Bronchial epithelial cell (primary cell): ENCODE data around the gene ZNRF3. TPM values are rescaled to one million over a fixed set of nuclear protein-coding genes. Genes with fewer than 3 reads are reported as not detected.
"Not testable (repeated sequence)": the region's sequence is repeated elsewhere in the genome, so short reads cannot be mapped to it uniquely, and the experiment has no call there.

Experiments used
- DNase-seq: peaks from one replicate; pipeline ENCODE4 v3.0.0-alpha.2; 2010; ENCODE audit warnings: low read depth
- FAIRE-seq: peaks from 2 replicates; lab custom pipeline; 2011; peaks lifted over from hg19 to GRCh38; lab: Jason Lieb, UNC
- H3K27me3 ChIP-seq: 2 replicates; pipeline ENCODE4 v1.5.1; 2011; ENCODE audit warnings: low read length; ENCODE audit not compliant: control insufficient read depth, insufficient read depth
- H3K36me3 ChIP-seq: 2 replicates; pipeline ENCODE4 v1.5.1; 2011; ENCODE audit warnings: low read length; ENCODE audit not compliant: control insufficient read depth, insufficient read depth
- H3K4me3 ChIP-seq: 2 replicates; pipeline ENCODE4 v1.5.1; 2011; ENCODE audit warnings: mild to moderate bottlenecking, low read depth, low read length, control low read depth
- total RNA-seq: library from RNA; depleted of rRNA; stranded (reverse); fragments of >200 nt; gene quantifications from 2 replicates; pipeline ENCODE4 v1.2.1, GENCODE V29; 2014
- TF ChIP-seq, protein P1 (sequence below): IDR thresholded peaks from 2 replicates; pipeline ENCODE4 v1.5.1; 2011; ENCODE audit warnings: mild to moderate bottlenecking, moderate library complexity, low read length, control low read depth, inconsistent platforms; ENCODE audit not compliant: insufficient read depth, severe bottlenecking

Gene ZNRF3
- total RNA-seq, 1 donor from 2014 or later, result 3.4 TPM

DNA sequence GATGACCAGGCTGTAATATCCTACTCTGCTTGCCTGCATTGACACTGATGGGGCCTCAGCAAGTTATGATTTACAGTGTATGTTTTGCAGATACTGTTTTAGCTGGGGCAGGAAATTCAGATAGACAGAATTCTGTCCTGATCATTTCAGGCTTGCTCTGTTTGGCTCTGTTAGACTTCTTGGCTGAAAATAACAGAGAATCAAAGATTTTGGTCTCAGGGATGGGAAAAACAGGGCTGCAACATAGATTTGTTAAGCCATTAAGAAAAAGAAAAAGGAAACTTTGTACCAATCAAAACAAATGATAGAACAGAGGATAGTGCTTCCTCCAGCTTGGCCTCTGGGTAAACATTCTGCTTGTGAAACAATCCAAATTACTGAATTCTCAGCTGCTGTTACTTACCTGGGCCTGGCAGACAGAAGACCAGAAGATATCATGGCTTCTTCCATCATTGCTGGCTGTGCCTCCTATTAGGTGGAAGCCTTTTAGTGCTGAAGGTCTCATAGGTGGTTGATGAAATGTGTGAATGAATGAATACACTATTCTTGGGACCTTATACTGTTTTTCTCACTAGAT lies 22.0 kb downstream of the ZNRF3 start:
- DNase-seq (no peak), FAIRE-seq (no peak)

DNA sequence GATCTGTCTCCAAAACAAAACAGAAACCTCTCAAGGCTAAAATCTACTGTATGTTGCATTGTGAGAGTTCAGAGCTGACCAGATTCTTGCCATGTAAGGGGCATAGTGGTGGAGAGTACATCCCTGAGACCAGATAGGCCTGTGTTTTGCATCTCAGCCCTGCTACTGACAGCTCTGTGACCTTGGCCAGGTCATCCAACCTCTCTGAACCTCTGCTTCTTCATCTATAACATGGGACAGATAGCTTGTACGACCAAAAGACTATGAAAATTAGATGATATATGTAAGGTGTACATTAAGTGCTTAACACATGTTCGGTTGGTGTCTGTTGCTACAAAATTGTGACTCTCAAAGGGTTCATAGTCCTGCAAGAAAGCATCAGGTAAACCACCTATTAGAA lies 22.9 kb downstream of the ZNRF3 start:
- FAIRE-seq, result no peak

More for the DNA sequence above, 22.0 kb downstream of the ZNRF3 start:
- no peaks in the 10 kb centered on the region for H3K36me3 ChIP-seq
- H3K27me3 ChIP-seq, result no peaks in the 10 kb centered on the region
- TF ChIP-seq, protein P1, sequence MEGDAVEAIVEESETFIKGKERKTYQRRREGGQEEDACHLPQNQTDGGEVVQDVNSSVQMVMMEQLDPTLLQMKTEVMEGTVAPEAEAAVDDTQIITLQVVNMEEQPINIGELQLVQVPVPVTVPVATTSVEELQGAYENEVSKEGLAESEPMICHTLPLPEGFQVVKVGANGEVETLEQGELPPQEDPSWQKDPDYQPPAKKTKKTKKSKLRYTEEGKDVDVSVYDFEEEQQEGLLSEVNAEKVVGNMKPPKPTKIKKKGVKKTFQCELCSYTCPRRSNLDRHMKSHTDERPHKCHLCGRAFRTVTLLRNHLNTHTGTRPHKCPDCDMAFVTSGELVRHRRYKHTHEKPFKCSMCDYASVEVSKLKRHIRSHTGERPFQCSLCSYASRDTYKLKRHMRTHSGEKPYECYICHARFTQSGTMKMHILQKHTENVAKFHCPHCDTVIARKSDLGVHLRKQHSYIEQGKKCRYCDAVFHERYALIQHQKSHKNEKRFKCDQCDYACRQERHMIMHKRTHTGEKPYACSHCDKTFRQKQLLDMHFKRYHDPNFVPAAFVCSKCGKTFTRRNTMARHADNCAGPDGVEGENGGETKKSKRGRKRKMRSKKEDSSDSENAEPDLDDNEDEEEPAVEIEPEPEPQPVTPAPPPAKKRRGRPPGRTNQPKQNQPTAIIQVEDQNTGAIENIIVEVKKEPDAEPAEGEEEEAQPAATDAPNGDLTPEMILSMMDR, result no peak
- H3K4me3 ChIP-seq, result no peak overlapping the region

DNA sequence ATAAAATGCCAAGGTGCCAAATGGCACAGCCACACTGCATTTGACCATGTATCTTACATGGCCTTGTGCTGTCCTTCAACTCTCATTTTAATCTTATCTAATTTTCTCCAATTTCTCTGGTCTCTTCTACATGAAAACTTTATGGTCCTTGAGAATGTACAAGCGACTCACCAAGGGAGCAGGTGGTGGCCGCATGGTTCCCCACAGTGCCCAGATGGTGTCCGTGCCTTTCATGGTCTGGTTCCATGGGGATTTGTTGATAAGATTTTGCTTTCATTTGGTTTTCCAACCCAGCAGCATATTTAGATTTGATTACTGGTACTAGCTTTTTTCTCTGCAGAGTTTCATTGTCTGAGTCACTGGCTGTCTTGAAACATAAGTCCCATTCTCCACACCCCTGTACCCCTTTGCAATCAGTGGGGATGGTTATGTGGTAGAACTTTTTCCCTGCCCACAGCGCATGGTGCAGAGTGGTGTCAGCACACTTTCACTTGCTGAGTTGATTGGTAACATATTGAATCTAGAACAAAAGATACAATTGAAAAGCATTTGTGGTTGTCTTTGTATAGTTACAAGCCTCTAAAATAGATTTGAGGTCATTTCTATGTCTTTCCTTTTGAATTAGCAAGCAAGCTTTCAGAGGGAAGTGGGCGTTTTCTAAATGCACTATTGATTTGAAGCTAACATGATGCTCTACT lies 24.1 kb downstream of the ZNRF3 start:
- H3K27me3 ChIP-seq, result no peaks in the 10 kb centered on the region
- H3K4me3 ChIP-seq, result no peak overlapping the region
- TF ChIP-seq, protein P1, result no peak
- no peaks in the 10 kb centered on the region for H3K36me3 ChIP-seq
- no peak for FAIRE-seq
- DNase-seq, result no peak

More for the DNA sequence above, 22.9 kb downstream of the ZNRF3 start:
- H3K4me3 ChIP-seq, result no peak overlapping the region
- TF ChIP-seq, protein P1, result no peak
- H3K27me3 ChIP-seq, result no peaks in the 10 kb centered on the region
- no peaks in the 10 kb centered on the region for H3K36me3 ChIP-seq
- DNase-seq, result no peak

DNA sequence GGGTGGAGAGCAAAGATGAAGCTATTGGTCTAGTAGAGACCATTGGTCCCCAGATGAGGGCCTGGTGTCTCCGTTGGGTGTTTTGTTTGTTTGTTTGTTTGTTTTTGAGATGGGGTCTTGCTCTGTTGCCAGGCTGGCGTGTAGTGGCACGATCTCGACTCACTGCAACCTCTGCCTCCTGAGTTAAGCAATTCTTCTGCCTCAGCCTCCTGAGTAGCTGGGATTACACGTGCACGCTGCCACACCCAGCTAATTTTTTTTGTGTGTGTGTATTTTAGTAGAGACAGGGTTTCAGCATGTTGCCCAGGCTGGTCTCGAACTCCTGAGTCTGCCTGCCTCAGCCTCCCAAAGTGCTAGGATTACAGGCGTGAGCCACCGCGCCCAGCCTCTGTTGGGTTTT lies 25.4 kb downstream of the ZNRF3 start:
- H3K27me3 ChIP-seq, H3K4me3 ChIP-seq, H3K36me3 ChIP-seq, FAIRE-seq: not testable (repeated sequence)
- DNase-seq, result peak; percentile 52

DNA sequence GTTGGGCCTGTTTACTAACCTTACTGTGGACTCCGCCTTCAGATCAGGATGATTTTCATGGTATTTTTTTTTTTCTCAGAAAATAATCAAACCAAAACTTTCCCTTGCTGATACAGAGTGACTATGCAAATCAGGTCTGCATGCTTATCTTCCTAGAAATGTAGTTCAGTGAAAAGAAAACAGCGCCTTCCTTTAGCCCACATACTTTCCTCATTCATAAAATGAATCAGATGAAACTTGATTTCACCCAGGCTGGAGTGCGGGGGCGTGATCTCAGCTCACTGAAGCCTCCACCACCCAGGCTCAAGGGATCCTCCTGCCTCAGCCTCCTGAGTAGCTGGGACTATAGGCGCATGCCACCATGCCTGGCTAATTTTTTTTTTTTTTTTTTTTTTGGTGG lies 26.0 kb downstream of the ZNRF3 start:
- no peak overlapping the region for H3K4me3 ChIP-seq
- TF ChIP-seq, protein P1, result no peak
- no peaks in the 10 kb centered on the region for H3K36me3 ChIP-seq
- FAIRE-seq (no peak), DNase-seq (no peak)
- no peaks in the 10 kb centered on the region for H3K27me3 ChIP-seq

DNA sequence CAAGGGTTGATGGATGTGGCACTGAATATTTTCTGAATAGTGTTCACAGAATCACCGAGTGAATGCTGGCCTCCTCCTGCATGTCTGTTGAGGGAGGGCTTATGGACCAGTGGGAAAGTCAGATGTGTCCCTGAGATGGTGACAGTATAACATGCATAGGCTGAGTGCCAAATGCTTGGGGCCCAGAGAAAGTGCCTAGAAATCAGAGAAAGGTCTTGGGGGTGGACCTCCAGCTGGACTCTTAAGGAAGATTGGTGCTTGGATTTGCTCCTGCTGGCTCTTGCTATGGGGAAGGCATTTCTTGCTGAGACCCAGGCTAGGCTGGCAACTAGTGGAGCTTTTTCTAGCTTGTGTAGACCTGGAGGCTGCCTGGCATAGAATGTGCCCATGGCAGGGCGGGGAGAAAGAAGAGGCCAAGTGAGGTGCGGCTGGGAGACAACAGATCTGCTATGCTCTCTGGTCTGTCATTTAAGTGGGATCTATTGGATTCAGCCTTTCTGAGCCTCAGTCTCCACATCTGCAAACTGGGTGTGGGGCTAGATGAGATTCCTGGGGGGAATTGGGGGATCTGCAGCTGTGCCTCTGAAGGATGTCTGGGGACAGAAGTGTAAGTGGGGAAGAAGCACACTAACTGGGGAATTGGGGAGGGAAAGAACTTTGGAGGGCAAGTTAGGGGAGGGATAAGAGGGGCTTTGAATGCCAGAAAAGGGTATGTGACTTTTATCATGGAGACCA lies 27.4 kb downstream of the ZNRF3 start:
- DNase-seq, result no peak
- H3K27me3 ChIP-seq, result no peaks in the 10 kb centered on the region
- no peaks in the 10 kb centered on the region for H3K36me3 ChIP-seq
- H3K4me3 ChIP-seq, result no peak overlapping the region
- no peak for FAIRE-seq
- TF ChIP-seq, protein P1, result no peak
